Anterior cingulate cortex (tissue), 58 donors: ENCODE data around the gene IL9.
A peak's percentile ranks its signal among the peaks of the same experiment; 100 is the strongest.

Source experiments
- DNase-seq, 58 donors: peaks; one replicate each; lab custom pipeline; 2025; lab: John Stamatoyannopoulos, UW

Gene IL9

DNA sequence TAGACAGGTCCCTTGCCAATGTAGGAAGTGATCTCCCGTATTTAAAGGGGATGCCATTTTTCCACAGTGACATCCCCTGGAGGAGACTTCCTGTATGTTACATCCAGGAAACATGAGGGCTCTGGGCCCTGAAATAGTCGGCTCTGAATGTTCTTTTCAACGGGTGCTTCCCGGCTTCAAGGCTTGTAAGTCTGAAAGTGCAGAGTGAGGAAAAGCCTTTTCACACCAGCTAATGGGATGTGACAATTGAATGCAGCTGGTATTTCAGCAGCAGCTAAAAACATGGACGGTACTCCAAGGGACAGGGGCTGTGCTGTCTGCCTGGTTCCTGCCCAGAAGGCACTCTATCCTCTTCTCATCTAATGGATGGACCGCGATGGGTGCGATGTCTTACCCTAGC is 1.4 kb downstream of the IL9 start:
- no peak for DNase-seq

DNA sequence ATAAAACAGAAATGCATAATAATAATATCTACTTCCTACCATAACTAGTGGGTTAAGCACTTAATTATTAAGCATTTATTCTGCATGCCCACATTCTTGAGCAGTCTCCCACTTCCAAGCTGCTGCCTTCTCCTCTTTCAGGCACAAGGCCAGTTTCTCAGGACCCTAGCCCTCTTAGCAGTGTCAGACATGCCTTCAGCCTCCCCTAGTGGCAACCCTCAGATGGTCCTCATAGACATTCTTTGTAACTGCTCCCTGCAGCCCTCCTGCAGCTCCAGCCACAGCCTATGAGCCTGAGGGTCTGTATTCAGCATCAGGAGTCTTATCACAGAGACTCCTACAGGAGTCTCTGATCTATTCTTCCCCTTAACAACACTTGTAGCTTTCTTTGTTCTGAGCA is 3.9 kb downstream of the IL9 start:
- no peak for DNase-seq

DNA sequence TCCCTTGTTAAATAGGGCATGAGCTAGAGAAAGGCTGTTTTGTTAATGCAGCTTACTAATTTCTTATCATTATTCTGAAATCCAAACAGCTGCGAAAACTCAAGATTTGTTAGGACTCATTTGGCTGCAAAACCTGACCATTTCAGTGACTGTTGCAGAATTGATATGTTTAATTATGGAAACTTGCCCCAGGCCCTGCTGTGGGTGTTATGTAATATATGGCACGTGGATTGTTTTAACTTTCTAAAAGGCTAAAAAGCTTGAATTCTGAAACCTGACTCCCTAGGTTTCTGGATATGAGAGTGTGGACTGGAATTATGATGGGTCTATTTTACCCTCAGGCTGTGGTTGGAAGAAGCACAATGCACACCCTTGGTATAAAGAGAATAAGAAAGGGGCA is 4.4 kb downstream of the IL9 start:
- no peak for DNase-seq

- DNase-seq: no peak
Observed at GRCh38 chr5:135890867-135891266, 4.8 kb downstream of the IL9 start.

- DNase-seq: no peak
Observed at GRCh38 chr5:135890296-135890695, 5.3 kb downstream of the IL9 start.

DNA sequence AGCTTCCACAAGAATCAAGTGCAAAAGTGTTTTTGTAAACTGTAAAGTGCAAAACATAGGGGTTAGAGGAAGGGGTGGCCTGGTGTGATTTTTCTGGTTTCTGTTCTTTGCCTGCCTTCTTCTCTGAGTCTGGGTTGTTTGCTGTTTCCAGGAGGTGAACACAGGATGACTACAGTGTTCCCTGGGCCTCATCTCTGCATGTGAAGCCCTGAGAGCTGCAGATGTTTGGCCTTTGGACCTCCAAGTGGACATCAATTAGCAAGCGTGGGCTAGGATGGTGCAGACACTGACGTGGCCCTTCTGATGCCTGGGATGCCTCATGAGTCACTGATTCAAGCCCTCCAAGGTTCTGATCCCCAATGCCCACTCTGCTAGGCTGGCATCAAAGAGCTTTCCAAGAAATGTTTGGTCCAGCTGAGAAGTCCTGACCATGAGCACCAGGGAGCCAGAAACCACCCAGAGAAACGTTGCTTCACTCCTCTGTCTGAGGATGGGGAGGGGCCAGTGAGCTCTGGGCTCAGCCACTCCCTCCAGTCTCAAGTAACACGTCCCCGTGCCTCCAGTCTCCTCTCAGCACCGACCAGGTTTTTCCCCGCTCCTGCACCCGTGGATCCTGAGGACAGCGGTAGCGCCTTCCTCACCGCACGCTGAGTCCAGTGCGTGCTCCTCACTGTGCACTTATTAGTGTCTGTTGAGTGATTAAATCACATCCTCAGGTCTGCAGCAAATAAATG is 7.6 kb downstream of the IL9 start:
- no peak for DNase-seq

DNA sequence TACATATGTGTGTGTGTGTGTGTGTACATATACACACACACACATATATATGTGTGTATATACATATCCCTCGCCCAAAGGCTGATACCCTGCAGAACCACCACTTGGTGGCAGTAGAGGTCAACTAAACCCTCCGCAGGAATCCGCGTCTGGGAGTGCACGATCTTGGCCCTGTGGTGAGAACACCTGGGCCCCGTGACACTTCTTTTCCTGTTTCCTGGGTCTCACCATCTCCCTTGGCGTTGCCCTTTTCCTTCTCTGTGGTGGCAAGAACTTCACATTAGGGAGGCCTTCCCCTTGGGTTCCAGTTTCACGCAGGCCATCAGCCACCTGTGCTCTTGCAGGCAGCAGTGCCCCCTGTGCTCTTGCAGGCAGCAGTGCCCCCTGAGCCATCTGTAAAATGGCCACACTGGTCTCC is 8.2 kb downstream of the IL9 start:
- peak in 43 of 58 donors; percentile 4 to 77 (median 28) for DNase-seq

DNA sequence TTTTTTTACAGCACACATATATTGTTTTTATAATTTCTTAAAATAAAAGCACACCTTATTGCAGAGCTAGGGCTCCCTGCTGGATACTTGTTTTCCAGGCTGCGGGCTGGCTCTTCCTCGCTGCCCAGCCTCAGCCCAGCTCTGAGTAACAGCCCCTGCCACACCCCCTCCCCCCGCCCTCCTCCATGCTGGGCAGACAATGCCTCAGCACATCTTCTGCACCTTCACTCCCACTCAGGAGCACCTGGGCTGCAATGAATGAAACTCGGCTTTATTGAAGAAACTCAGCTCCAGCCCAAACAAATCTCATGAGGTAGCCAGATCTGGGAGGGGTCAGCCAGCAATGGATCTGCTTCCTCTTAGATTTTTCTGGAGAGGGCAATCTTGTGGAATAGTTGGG is 9.5 kb downstream of the IL9 start:
- DNase-seq: no peak

DNA sequence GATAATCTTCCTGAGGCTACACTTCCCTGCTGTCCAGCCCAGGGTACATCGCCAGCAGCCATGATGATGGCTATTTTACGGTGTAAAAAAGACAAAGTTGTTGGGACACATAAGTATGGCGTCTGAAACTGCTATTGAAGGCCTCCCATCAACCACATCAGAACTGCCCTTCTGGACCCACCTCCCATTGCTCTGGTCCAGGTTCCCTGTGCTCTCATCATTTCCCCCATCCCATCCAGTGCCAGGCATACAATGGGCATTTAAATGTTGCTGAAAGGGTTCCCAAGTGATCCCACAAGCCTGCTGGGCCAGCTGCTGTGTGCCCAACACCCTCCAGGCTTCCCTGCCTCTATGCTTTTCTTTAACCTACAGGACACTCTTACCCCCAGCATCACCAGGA is 10.6 kb downstream of the IL9 start:
- DNase-seq: no peak

- no peak for DNase-seq
Observed at GRCh38 chr5:135883441-135883840, 12.2 kb downstream of the IL9 start.

DNA sequence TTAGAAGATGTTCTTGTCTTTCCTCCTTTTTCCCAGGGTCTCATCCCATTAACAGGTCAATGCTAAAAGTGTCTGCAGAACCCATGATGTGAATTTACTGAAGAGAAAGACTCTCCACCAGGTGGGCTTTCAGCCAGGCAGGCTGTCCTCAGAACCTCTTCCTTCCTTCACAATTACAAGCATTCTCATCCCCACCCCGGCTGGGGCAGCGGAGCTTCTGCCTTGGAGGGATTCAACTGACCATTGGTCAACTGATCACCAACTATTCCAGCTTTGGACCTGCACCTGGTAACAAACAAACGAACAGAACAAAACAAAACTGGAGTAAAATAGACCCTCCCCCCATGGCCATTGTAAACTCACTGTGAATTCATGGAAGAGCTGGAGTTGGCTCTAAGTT is 12.6 kb downstream of the IL9 start:
- DNase-seq: no peak

GRCh38 chr5:135881819-135882218 is 13.8 kb downstream of the IL9 start:
- peak in 1 of 58 donors; percentile 13 for DNase-seq

DNA sequence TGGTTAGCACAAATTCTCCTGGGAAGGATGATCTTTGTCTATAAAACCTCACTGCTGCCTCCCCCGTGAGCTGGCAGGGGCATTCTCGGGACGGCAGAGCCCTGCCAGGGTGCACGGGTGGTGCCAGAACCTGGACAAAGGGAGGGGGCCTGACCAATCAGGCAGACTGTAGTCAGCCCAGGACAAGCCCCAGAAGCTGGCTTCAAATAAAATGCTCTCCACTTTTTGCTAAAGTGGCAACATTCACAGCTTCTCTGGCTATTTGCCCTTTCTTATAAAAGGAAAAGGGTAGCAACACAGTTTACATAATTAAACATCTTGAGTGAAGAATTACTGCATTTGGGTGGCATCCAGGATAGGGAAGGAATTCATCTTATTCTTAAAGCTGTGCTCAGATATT is 14.4 kb downstream of the IL9 start:
- DNase-seq: peak in 46 of 58 donors; percentile 8 to 85 (median 46)

DNA sequence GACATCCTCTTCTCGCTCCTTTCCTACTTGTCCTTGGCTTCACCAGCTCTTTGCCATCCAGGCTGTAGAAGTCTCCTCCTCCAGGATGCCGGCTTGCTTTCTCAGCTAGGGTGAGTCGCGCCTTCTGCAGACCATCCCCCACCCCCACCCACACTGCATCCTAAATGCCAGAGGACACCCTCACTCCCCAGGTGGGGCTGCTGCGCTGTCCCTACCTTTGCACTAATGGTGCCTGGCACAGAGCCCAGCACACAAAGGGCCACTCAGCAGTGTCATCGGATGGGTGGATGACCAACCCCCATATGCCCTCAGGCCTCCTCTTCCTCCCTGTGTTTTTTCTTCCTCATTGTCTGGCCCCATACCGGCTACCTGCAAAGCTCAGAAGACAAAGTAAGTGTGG is 14.8 kb downstream of the IL9 start:
- no peak for DNase-seq

GRCh38 chr5:135880278-135880677 is 15.4 kb downstream of the IL9 start:
- DNase-seq: no peak

DNA sequence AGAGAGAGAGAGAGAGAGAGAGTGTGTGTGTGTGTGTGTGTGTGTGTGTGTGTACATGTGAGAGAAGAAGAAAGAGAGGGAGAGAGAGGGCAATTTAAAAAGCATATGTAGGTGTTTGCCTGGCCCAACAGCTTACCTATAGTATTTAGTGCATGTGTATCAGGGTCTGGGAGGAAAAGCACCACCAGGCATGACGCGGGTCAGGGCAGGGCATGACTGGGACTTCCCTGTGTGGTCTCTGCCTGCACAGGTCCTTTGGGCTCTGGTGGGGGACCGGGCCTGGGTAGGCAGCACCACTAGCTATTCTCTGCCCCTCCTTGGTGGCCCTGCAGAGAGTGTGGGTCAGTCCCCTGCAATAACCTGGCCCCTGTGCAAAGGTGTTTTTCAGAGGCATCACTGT is 16.1 kb downstream of the IL9 start:
- no peak for DNase-seq

DNA sequence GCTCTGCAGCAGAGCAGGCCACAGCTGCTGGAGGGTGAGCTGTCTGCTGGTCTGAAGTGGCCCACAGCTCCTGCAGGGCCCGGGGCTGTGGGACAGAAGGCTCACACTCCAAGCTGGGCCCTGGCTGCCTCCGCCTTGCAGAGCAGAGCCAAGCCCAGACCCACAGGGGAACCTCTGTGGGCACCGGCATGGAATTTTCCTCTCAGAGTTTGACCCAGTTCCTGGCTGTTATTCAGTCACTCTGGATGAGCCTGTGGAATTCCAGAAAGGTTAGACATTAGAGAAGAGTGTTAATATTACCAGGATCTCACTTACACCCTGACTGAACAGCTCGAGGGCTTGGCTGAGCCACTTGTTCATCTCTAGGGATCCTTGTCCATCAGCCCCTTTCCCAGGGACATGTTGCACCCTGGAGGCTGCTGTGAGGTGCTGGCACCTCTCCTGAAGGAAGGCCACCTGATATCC is 17.5 kb downstream of the IL9 start:
- DNase-seq: peak in 3 of 58 donors; percentile 9 to 16 (median 13)

DNA sequence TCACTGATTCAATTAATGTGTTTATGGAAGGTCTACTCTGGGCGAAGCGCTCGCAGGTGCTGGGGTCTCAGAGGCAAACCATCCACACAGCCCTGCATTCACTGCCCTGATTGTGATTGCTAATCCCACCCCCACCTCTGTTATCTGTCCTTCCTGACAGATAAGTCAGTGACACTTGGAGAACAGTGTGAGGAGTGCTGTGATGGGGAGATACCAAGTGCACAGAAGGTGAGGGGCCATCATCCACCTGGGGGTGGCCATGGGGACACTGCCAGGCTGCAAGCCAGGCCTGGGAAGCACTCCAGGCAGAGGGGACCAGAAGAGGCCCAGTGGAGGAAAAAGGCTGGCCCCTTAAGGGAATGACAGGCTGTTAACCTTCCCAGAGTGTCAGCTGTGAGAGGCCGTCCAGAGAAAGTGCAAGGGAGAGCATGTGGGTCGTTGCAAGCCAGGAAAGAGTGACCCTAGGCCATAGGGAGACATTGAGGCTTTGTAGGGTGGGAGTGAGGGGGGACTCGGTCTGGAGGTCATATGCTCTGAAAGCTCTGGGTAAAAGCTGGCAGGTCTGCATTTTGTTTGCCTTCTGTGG is 18.0 kb downstream of the IL9 start:
- no peak for DNase-seq

DNA sequence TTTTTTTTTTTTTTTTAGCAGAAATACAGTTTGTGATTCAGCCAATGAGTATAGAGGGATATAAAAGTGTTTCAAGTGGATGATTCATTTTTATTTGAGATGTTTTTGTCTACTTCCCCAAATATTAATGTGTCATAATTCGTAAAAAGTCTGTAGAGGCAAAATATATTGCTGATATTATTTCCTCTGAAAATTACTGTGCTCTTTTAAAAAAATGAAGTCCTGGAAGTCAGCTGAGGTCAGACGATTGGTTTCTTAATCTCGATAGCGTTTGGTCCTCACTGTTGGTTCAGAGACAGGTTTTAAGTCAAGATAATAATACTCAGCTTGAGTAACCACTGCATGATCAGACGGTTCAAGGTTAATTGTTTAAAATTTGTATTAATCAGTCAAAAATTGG is 19.5 kb downstream of the IL9 start:
- DNase-seq: no peak

DNA sequence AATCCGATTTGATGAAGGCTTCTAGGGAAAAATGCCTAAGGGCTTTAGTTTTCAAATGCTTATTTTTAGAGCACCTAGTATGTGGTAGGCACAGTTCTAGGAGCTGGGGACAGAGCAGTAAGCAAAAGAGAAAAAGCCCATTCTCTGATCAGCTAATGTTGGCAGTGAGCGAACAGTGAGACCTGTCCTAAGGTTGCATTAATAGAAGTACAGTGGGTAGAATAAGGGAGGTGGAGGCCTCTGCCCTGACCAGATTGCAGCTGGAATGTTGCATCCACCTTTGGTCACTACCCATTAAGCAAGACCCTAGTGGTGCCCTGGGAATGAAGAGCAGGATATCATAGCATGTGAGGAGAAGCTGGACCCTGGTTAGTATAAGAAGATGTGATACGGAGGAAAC is 20.1 kb downstream of the IL9 start:
- DNase-seq: no peak

GRCh38 chr5:135874461-135874860 is 21.2 kb downstream of the IL9 start:
- no peak for DNase-seq

- no peak for DNase-seq
Observed at GRCh38 chr5:135873831-135874230, 21.8 kb downstream of the IL9 start.
